ENCODE data around the gene KRTAP5-3. TPM values are rescaled to one million over a fixed set of nuclear protein-coding genes. Genes with fewer than 3 reads are reported as not detected.
"Not testable (repeated sequence)": the region's sequence is repeated elsewhere in the genome, so short reads cannot be mapped to it uniquely, and the experiment has no call there.

Gene KRTAP5-3
- total RNA-seq, 1 donor from 2014 or later, result not detected

- DNase-seq (ENCODE audit: low spot score), result not testable (repeated sequence)
These were observed 23.4 kb downstream of the KRTAP5-3 start, which contains the start of gene KRTAP5-1 for GRCh38 chr11:1584661-1585370. Gene KRTAP5-1, minus strand, starts transcription at chr11:1585283. Its CDS starts 34 bp downstream, at chr11:1585249.

DNA sequence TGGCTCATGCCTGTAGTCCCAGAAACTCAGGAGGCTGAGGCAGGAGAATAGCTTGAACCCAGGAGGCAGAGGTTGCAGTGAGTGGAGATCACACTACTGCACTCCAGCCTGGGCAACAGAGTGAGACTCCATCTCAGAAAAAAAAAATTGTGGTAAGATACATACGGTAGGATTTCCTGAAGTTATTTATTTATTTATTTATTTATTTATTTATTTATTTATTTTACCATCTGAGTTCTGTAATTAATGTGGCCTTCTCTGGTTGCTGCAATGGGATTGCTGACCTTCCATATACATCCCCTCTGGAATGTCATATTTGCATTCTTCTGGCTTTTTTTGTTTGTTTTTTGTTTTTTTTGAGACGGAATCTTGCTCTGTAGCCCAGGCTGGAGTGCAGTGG lies 25.4 kb downstream of the KRTAP5-3 start:
- ATAC-seq; DNase-seq (ENCODE audit: low spot score): not testable (repeated sequence)

More at GRCh38 chr11:1584661-1585370, 23.4 kb downstream of the KRTAP5-3 start, which contains the start of gene KRTAP5-1:
- not testable (repeated sequence) for ATAC-seq

DNA sequence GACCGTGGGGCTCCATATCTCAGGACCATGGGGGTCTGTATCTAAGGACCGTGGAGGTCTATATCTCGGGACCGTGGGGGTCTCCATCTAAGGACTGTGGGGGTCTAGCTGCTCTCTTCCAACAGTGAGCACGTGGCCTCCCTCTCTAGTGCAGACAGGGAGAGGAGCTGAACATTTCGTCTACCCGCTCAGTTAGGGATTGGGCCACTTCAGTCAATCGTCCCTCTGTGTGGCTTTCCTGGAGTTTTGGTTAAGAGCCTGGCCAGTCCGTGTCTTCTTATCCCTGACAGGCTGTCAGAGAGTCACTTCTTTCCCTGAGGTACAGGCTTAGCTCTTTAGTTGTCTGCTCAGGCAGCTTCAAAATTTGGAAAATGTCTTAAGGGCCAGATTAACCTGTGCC lies 26.3 kb downstream of the KRTAP5-3 start:
- DNase-seq (ENCODE audit: low spot score) (no peak), ATAC-seq (no peak)

- ATAC-seq, result no peak
These were observed 31.4 kb downstream of the KRTAP5-3 start for GRCh38 chr11:1576825-1577224.

GRCh38 chr11:1575756-1576155 lies 32.5 kb downstream of the KRTAP5-3 start:
- not testable (repeated sequence) for DNase-seq (ENCODE audit: low spot score); ATAC-seq

More at GRCh38 chr11:1576825-1577224, 31.4 kb downstream of the KRTAP5-3 start:
- DNase-seq (ENCODE audit: low spot score), result no peak

GRCh38 chr11:1574933-1575242 lies 33.4 kb downstream of the KRTAP5-3 start:
- ATAC-seq, result no peak
- DNase-seq (ENCODE audit: low spot score), result no peak

- ATAC-seq (peak; percentile 82), DNase-seq (ENCODE audit: low spot score) (no peak)
These were observed 33.9 kb downstream of the KRTAP5-3 start for GRCh38 chr11:1574238-1574932.

GRCh38 chr11:1573903-1574237 lies 34.4 kb downstream of the KRTAP5-3 start:
- peak; percentile 84 for ATAC-seq
- DNase-seq (ENCODE audit: low spot score), result peak; percentile 79

GRCh38 chr11:1573077-1573902 lies 35.0 kb downstream of the KRTAP5-3 start:
- DNase-seq (ENCODE audit: low spot score) (no peak), ATAC-seq (no peak)

- DNase-seq (ENCODE audit: low spot score) (peak; percentile 77), ATAC-seq (peak; percentile 58)
These were observed 35.8 kb downstream of the KRTAP5-3 start, which contains the start of gene DUSP8 for GRCh38 chr11:1572197-1573076. Gene DUSP8, minus strand, starts transcription at chr11:1572271. Its CDS starts 6,445 bp downstream, at chr11:1565826.

DNA sequence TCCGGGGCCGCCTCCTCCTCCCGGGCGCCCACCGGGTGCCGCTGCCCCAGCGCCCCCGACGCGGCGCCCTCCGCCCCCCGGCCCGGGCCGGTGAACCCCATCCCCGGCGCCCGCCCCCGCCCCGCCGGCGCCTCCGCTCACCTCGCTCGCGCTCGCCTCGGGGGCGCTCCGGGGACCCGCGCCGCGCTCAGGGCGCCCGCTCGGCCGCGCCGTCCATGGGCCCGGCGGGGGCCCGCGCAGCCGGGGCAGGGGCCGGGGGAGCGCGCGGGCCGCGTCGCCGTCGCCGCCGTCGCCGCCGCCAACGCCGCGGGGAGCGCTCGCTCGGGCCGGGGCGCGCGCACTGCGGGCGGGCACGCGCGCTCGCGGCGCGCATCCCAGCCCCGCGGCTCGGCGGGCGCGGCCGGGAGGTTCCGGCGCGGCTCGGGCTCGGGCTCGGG lies 36.5 kb downstream of the KRTAP5-3 start:
- DNase-seq (ENCODE audit: low spot score) (no peak), ATAC-seq (no peak)

DNA sequence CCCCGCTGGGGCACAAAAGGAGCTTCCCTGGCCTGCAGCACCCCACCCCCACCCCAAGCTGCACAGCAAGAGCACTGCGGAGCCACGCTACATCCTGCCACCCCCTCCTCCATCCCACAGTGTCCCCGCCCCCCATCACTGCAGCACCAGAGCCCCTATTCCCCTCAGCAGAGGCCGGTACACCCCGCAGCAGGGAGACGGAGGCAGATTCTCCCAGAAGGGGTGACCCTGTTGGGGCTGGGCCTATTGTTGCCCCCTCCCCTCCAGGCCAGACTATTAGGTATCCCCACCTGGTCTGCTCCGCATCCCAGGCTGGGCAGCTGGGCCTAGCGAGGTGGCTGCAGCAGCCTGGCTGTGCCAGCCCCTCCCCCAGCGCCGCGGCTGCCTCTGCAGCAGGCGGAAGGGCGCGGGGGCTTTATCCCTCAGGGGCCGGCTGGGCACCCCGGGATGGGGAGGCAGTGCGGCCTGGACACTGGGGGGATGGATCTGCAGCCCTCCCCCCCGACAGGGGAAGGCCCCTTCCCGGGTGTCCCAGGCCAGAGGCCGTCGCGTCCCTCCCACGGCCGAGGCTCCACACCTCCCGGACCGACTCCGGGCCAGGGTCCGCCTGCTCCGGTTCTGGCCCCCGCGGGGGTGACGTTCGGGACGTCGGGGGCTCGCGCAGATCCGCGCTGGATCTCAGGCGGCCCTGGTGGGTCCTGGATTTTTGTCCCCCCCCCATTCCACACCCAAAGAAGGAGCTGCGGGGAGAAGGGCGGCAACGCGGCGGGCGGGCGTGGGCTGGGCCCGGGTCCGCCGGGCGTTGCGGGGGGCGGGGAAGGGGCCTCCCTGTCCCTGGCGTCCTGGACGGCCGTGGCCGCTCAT lies 37.1 kb downstream of the KRTAP5-3 start:
- no peak for ATAC-seq
- DNase-seq (ENCODE audit: low spot score), result no peak

- ATAC-seq (no peak), DNase-seq (ENCODE audit: low spot score) (no peak)
These were observed 37.8 kb downstream of the KRTAP5-3 start for GRCh38 chr11:1570531-1570895.

GRCh38 chr11:1570001-1570453 lies 38.2 kb downstream of the KRTAP5-3 start:
- ATAC-seq (no peak), DNase-seq (ENCODE audit: low spot score) (no peak)

GRCh38 chr11:1569251-1569780 lies 38.9 kb downstream of the KRTAP5-3 start:
- ATAC-seq, result no peak
- no peak for DNase-seq (ENCODE audit: low spot score)

GRCh38 chr11:1568441-1568911 lies 39.8 kb downstream of the KRTAP5-3 start:
- ATAC-seq, result no peak
- DNase-seq (ENCODE audit: low spot score), result no peak

GRCh38 chr11:1567721-1568100 lies 40.6 kb downstream of the KRTAP5-3 start:
- no peak for DNase-seq (ENCODE audit: low spot score)

DNA sequence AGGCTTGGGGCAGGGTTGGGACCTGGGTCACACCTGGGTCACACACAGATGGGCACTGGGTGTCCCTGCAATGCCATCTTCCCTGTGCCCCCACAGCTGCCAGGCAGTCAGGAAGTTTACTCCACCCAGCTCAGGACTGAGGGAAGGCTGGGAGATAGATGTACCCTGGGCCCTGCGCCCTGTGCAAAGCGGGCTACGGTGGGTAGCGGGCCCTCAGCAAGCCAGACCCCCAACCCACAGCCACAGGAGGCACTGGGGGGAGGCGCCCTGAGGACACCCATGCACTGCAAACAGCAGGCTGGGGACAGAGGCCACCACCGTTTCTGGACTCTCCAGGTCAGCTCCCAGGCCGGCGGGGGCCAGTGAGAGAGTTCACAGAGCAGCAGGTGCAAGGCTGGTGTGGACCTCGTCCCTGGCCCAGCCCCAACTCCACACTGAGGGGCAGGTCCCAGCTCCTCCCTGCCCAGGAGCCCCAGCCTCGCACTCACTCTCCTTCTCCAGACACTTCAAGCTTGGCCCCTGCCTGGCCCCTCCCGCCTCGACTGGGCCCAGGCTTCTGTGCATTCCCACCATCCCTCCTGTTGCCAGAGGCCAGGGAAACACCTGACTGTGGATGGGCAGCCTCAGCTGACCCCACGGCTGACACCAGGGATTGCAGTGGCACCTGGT lies 41.1 kb downstream of the KRTAP5-3 start:
- DNase-seq (ENCODE audit: low spot score) (no peak), ATAC-seq (no peak)

More at GRCh38 chr11:1567721-1568100, 40.6 kb downstream of the KRTAP5-3 start:
- no peak for ATAC-seq
